Effector memory CD4-positive, alpha-beta T cell (primary cell): ENCODE measurements around the gene YPEL4.
"Not testable (repeated sequence)": the region's sequence is repeated elsewhere in the genome, so short reads cannot be mapped to it uniquely, and the experiment has no call there.

ENCODE experiments used
- DNase-seq, 3 donors: peaks; one replicate each; pipeline ENCODE4 v3.0.0-alpha.2; 2020
- H3K27ac ChIP-seq: 2 replicates; pipeline ENCODE4 v1.7.0; 2013; ENCODE audit warnings: mild to moderate bottlenecking, low read length, moderate library complexity; ENCODE audit not compliant: insufficient read depth, poor library complexity, severe bottlenecking
- H3K27me3 ChIP-seq: replicated peaks from 2 replicates; pipeline ENCODE4 v1.7.0; 2013; ENCODE audit warnings: mild to moderate bottlenecking, low read length; ENCODE audit not compliant: insufficient read depth, control insufficient read depth, poor library complexity, severe bottlenecking
- H3K36me3 ChIP-seq: 2 replicates; pipeline ENCODE4 v1.7.0; 2013; ENCODE audit warnings: mild to moderate bottlenecking, low read length, moderate library complexity; ENCODE audit not compliant: control insufficient read depth, insufficient read depth
- H3K4me1 ChIP-seq: 2 replicates; pipeline ENCODE4 v1.7.0; 2013; ENCODE audit warnings: low read length, mild to moderate bottlenecking; ENCODE audit not compliant: control insufficient read depth, insufficient read depth, poor library complexity, severe bottlenecking
- H3K4me3 ChIP-seq: 2 replicates; pipeline ENCODE4 v1.7.0; 2013; ENCODE audit warnings: low read length, low read depth, mild to moderate bottlenecking; ENCODE audit not compliant: insufficient read depth, poor library complexity, severe bottlenecking
- H3K9me3 ChIP-seq: 2 replicates; pipeline ENCODE4 v1.7.0; 2013; ENCODE audit warnings: mild to moderate bottlenecking, low read length, moderate library complexity; ENCODE audit not compliant: control insufficient read depth
- total RNA-seq, 3 donors: gene quantifications; one replicate each; lab custom pipeline; 2026; lab: John Stamatoyannopoulos, UW

YPEL4 gene, protein sequence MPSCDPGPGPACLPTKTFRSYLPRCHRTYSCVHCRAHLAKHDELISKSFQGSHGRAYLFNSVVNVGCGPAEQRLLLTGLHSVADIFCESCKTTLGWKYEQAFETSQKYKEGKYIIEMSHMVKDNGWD
- 3.3 to 4.3 (median 3.8) reads per million in 3 donors for total RNA-seq

- DNase-seq: peak; percentile 56 to 73 (median 62)
- H3K27ac ChIP-seq: no peak within 1 kb of the TSS
- peak within 1 kb of the TSS; percentile 40 for H3K4me3 ChIP-seq
- peaks cover 26% of the 10 kb centered on the region for H3K4me1 ChIP-seq
- no peaks in the 10 kb centered on the region for H3K9me3 ChIP-seq
- no peaks in the 10 kb centered on the region for H3K36me3 ChIP-seq
- peaks cover 41% of the 10 kb centered on the region for H3K27me3 ChIP-seq
These were observed at the start of gene YPEL4 for GRCh38 chr11:57649826-57650738. Gene YPEL4, minus strand, starts transcription at chr11:57649912. Its CDS starts 2,805 bp downstream, at chr11:57647107.

DNA sequence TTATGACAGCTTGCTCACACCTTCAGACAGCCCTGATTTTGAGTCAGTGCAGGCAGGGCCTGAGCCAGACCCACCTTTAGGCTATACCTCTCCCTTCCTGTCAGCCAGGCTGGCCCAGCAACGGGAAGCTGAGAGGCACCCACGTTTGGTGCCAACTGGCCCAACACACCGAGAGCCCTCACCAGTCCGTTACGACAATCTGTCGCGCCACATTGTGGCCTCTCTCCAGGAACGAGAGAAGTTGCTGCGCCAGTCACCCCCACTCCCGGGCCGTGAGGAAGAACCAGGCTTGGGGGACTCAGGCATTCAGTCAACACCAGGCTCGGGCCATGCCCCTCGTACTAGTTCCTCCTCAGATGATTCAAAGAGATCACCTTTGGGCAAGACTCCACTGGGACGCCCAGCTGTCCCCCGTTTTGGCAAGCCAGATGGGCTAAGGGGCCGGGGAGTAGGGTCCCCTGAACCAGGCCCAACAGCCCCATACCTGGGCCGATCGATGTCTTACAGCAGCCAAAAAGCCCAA is 49.2 kb upstream of the YPEL4 start:
- no peaks in the 10 kb centered on the region for H3K4me1 ChIP-seq
- H3K36me3 ChIP-seq: peaks cover 66% of the 10 kb centered on the region
- H3K4me3 ChIP-seq: no peak overlapping the region
- H3K27me3 ChIP-seq: no peaks in the 10 kb centered on the region
- DNase-seq: no peak
- no peaks in the 10 kb centered on the region for H3K9me3 ChIP-seq
- no peak overlapping the region for H3K27ac ChIP-seq

DNA sequence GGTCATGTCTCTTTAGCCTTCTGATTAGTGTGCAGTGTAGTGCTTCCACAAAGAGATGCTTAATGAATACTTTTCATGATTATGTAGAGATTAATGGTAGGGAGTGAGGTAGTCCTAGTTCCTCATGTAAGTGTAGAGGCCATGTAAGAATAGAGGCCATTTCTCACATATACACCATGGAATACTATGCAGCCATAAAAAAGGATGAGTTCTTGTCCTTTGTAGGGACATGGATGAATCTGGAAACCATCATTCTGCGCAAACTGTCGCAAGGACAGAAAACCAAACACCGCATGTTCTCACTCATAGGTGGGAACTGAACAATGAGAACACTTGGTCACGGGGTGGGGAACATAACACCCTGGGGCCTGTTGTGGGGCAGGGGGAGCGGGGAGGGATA is 40.8 kb upstream of the YPEL4 start:
- H3K27ac ChIP-seq, H3K27me3 ChIP-seq, H3K4me3 ChIP-seq, H3K4me1 ChIP-seq, DNase-seq, H3K9me3 ChIP-seq: not testable (repeated sequence)
- H3K36me3 ChIP-seq: peaks cover 84% of the 10 kb centered on the region

DNA sequence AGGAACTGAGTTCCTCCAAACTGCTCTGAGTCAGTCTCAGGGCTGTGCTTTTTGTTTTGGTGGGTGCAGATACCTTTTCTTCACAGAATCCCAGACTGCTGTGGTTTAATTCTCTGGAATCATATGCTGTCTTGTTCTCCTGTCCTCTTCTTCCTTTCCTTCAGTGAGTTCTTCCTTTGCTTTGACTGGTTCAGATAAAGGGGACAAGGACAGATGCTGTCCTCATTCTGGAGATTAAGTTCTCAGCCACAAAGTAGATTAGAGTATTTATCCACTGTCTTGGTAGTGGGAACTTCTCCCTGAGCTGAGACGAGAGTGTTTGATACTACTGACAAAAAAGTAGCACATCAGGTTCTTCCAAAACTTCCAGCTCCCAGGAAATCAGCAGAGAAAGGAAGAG is 31.5 kb upstream of the YPEL4 start:
- Histone ChIP-seq H3K4me3 (no peak overlapping the region), H3K27ac (no peak overlapping the region), H3K9me3 (no peaks in the 10 kb centered on the region), H3K27me3 (no peaks in the 10 kb centered on the region), H3K36me3 (peaks cover 46% of the 10 kb centered on the region), H3K4me1 (peaks cover 9% of the 10 kb centered on the region)
- DNase-seq: no peak

DNA sequence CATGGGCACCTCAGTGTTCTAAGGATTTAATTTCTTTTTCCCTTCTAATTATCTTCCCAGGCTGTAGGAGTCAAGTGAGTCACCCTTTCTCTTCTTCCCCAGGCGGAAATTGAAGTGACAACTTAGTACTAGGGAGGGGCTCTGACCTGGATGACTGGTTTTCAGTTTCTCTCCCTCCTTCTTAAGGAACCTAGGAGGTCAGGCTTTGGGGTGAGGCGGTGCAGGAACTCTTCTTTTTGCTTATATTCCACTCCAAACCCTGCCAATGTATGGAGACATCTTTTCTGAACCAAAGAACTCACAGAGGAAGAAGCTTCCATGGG is 30.8 kb upstream of the YPEL4 start:
- Histone ChIP-seq H3K9me3 (no peaks in the 10 kb centered on the region), H3K4me3 (no peak overlapping the region), H3K27ac (no peak overlapping the region), H3K36me3 (peaks cover 42% of the 10 kb centered on the region), H3K4me1 (peaks cover 9% of the 10 kb centered on the region), H3K27me3 (no peaks in the 10 kb centered on the region)
- no peak for DNase-seq

- Histone ChIP-seq H3K36me3 (peaks cover 33% of the 10 kb centered on the region), H3K4me1 (peaks cover 9% of the 10 kb centered on the region), H3K27ac (no peak overlapping the region), H3K27me3 (no peaks in the 10 kb centered on the region), H3K4me3 (no peak overlapping the region), H3K9me3 (no peaks in the 10 kb centered on the region)
- no peak for DNase-seq
These were observed 29.7 kb upstream of the YPEL4 start for GRCh38 chr11:57679396-57679795.

- peaks cover 40% of the 10 kb centered on the region for H3K36me3 ChIP-seq
- H3K27me3 ChIP-seq: no peaks in the 10 kb centered on the region
- no peak overlapping the region for H3K27ac ChIP-seq
- DNase-seq: no peak
- peaks cover 1% of the 10 kb centered on the region for H3K4me1 ChIP-seq
- H3K9me3 ChIP-seq: no peaks in the 10 kb centered on the region
- no peak overlapping the region for H3K4me3 ChIP-seq
These were observed 25.6 kb upstream of the YPEL4 start for GRCh38 chr11:57675176-57675941.

- Histone ChIP-seq H3K9me3 (no peaks in the 10 kb centered on the region), H3K27me3 (no peaks in the 10 kb centered on the region), H3K4me1 (peaks cover 5% of the 10 kb centered on the region), H3K4me3 (no peak overlapping the region), H3K27ac (no peak overlapping the region), H3K36me3 (peaks cover 40% of the 10 kb centered on the region)
- no peak for DNase-seq
These were observed 24.5 kb upstream of the YPEL4 start for GRCh38 chr11:57674251-57674650.

GRCh38 chr11:57668434-57668782 is 18.7 kb upstream of the YPEL4 start:
- peak overlapping the region; percentile 99 for H3K27ac ChIP-seq
- peaks cover 20% of the 10 kb centered on the region for H3K36me3 ChIP-seq
- H3K27me3 ChIP-seq: no peaks in the 10 kb centered on the region
- H3K4me3 ChIP-seq: peak overlapping the region; percentile 96
- H3K4me1 ChIP-seq: peaks cover 13% of the 10 kb centered on the region
- no peaks in the 10 kb centered on the region for H3K9me3 ChIP-seq
- DNase-seq: peak in 2 of 3 donors; percentile 29 to 33
